IPS DF 6.9 (cell line): Measurements from ENCODE around the gene PPP2R5C.
"Not testable (repeated sequence)": the region's sequence is repeated elsewhere in the genome, so short reads cannot be mapped to it uniquely, and the experiment has no call there.

Experiments used
- DNase-seq: peaks from one replicate; pipeline ENCODE4 v3.0.0-alpha.2; 2013; ENCODE audit warnings: low read depth, low spot score
- H3K27ac ChIP-seq: one replicate; pipeline ENCODE4 v1.5.1; 2013; ENCODE audit warnings: low read length, control low read depth
- H3K27me3 ChIP-seq: 2 replicates; pipeline ENCODE4 v1.6.1; 2013; ENCODE audit warnings: mild to moderate bottlenecking, low read length; ENCODE audit not compliant: control insufficient read depth, insufficient read depth
- H3K36me3 ChIP-seq: 2 replicates; pipeline ENCODE4 v1.6.1; 2013; ENCODE audit warnings: low read length; ENCODE audit not compliant: control insufficient read depth, insufficient read depth
- H3K4me1 ChIP-seq: 2 replicates; pipeline ENCODE4 v1.6.1; 2013; ENCODE audit warnings: low read length; ENCODE audit not compliant: control insufficient read depth, insufficient read depth
- H3K4me3 ChIP-seq: 2 replicates; pipeline ENCODE4 v1.5.1; 2013; ENCODE audit warnings: mild to moderate bottlenecking, low read length
- H3K9me3 ChIP-seq: 2 replicates; pipeline ENCODE4 v1.6.1; 2013; ENCODE audit warnings: low read length, inconsistent platforms; ENCODE audit not compliant: control insufficient read depth, insufficient read depth
- WGBS: extraction: QIAGEN DNeasy Blood & Tissue Kit; methylation state at CpG from one replicate; pipeline ENCODE4 v1.1.7; 2013; ENCODE audit warnings: mixed read lengths, missing lambda C conversion rate; ENCODE audit not compliant: insufficient read length, insufficient coverage; 5-methylcytosine and 5-hydroxymethylcytosine counted together

The PPP2R5C gene

GRCh38 chr14:101736071-101736470, 25.4 kb upstream of the PPP2R5C start:
- H3K27ac ChIP-seq, result no peak overlapping the region
- H3K27me3 ChIP-seq, result no peaks in the 10 kb centered on the region
- no peak overlapping the region for H3K4me3 ChIP-seq
- peaks cover 1% of the 10 kb centered on the region; the same call in 1 of the 2 replicates for H3K9me3 ChIP-seq
- DNase-seq, result no peak
- no CpG with 5 or more reads among the region's 4 CpGs for WGBS
- H3K36me3 ChIP-seq, result no peaks in the 10 kb centered on the region
- H3K4me1 ChIP-seq, result peaks cover 5% of the 10 kb centered on the region

- peaks cover 2% of the 10 kb centered on the region; the same call in 1 of the 2 replicates for H3K9me3 ChIP-seq
- no peaks in the 10 kb centered on the region for H3K27me3 ChIP-seq
- H3K4me1 ChIP-seq, result peaks cover under 1% of the 10 kb centered on the region
- no CpG with 5 or more reads among the region's 8 CpGs for WGBS
- no peak for DNase-seq
- H3K4me3 ChIP-seq, result no peak overlapping the region
- no peaks in the 10 kb centered on the region for H3K36me3 ChIP-seq
- H3K27ac ChIP-seq, result no peak overlapping the region
These were observed 24.9 kb upstream of the PPP2R5C start for GRCh38 chr14:101736585-101736984.

DNA sequence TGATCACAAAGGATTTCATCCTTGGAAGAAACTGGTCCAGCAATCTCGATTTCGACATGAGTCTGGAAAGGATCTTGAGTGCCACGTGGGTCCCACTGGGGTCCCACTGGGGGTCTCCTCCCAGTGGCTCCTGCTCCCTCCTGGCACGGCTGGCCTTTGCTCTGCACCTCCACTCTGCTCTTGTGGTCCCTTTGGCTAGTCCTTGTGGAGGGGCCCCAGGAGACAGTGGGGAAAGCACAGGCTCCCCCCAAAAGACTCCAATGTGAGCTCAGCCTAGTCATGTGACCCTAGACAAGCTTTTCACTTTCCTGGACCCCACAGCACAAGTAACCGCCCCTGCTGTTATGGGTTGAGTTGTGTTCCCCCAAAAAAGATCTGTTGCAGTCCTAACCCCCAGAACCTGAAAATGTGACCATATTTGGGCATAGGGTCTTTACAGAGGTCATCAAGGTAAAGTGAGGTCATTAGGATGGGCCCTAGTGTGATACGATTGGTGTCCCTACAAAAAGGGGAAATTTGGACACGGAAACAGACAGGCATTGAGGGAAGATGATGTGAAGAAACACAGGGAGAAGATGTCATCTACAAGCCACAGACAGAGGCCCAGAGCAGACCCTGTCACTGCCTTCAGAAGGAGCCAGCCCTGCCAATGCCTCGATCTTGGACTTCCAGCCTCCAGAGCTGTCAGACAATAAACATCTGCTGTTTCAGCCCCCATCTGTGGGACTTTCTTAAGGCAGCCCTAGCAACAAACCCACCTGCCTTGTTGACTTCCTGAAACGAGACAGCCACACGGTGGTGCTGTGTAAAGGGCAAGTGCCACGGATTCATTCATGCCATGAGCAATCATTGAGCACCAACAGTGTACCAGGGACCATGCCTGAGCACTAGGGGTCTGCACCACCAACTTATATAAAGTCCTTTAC, 23.8 kb upstream of the PPP2R5C start:
- Histone ChIP-seq H3K36me3 (no peaks in the 10 kb centered on the region), H3K9me3 (peaks cover 2% of the 10 kb centered on the region; the same call in 1 of the 2 replicates), H3K4me3 (no peak overlapping the region), H3K4me1 (no peaks in the 10 kb centered on the region), H3K27ac (no peak overlapping the region), H3K27me3 (no peaks in the 10 kb centered on the region; the same call in 1 of the 2 replicates)
- no CpG with 5 or more reads among the region's 11 CpGs for WGBS
- DNase-seq, result no peak

DNA sequence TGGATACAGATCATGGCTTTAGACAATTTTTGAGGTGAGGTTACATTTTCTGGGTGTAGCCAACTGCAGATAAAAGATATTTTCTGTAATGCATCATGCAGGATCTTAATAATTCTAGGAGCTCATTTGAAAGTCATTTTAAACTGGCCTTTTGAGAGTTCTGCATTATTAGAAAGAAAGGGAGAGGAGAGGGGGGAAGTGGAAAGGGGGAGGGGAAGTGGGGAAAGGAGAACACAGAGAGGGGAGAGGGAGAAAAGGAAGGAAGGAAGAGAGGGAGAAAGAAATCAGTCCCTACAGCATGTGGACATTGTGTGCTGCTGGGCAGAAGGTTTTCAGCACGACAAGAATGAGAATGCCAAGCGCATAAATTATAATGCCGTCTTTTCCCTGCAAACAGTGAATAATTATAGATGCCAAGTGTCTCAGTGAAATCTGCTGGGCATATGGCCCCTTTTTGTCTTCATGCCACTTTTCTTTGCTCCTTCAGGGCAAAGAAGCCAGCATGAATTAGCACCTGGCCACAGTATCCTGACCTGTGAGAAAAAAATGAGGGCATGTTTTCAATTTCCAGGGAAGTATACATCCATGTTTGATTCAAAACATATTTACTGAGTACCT, 22.7 kb upstream of the PPP2R5C start:
- WGBS, result no CpG with 5 or more reads among the region's 3 CpGs

GRCh38 chr14:101739446-101740141, 21.9 kb upstream of the PPP2R5C start:
- H3K4me3 ChIP-seq, result no peak overlapping the region
- no CpG with 5 or more reads among the region's 8 CpGs for WGBS
- DNase-seq, result no peak
- no peak overlapping the region for H3K27ac ChIP-seq
- peaks cover 2% of the 10 kb centered on the region; the same call in 1 of the 2 replicates for H3K9me3 ChIP-seq
- no peaks in the 10 kb centered on the region; the same call in 1 of the 2 replicates for H3K27me3 ChIP-seq
- H3K4me1 ChIP-seq, result no peaks in the 10 kb centered on the region
- H3K36me3 ChIP-seq, result no peaks in the 10 kb centered on the region

More for the DNA sequence above, 22.7 kb upstream of the PPP2R5C start:
- no peak overlapping the region for H3K27ac ChIP-seq
- H3K27me3 ChIP-seq, result no peaks in the 10 kb centered on the region; the same call in 1 of the 2 replicates
- no peaks in the 10 kb centered on the region for H3K36me3 ChIP-seq
- no peak overlapping the region for H3K4me3 ChIP-seq
- DNase-seq, result no peak
- H3K4me1 ChIP-seq, result no peaks in the 10 kb centered on the region
- peaks cover 2% of the 10 kb centered on the region; the same call in 1 of the 2 replicates for H3K9me3 ChIP-seq

- H3K27me3 ChIP-seq, result no peaks in the 10 kb centered on the region; the same call in 1 of the 2 replicates
- DNase-seq, result no peak
- no peak overlapping the region for H3K4me3 ChIP-seq
- peaks cover 2% of the 10 kb centered on the region; the same call in 1 of the 2 replicates for H3K9me3 ChIP-seq
- H3K36me3 ChIP-seq, result no peaks in the 10 kb centered on the region
- no peak overlapping the region for H3K27ac ChIP-seq
- no CpG with 5 or more reads among the region's 3 CpGs for whole genome bisulfite sequencing
- no peaks in the 10 kb centered on the region for H3K4me1 ChIP-seq
These were observed 20.5 kb upstream of the PPP2R5C start for GRCh38 chr14:101740981-101741380.

DNA sequence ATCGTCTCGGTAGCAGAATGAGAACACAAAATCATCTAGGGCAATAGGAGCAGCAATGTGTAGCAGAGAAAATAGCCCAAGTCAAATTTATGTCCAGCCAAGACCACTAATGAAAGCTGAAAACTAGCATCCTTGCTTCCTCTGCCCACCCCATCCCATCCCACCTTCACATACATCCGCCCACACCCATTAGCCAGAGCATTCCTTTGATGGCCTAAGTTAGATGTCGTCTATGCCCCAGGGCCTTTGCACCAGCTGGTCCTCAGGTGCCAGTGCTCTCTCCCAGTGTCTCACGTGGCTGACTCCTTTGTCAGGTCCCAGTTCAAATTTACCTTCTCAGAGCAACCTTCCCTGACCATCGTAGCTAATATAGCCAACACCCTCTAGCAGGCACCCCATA, 17.8 kb upstream of the PPP2R5C start:
- Histone ChIP-seq H3K27me3 (no peaks in the 10 kb centered on the region; the same call in 1 of the 2 replicates), H3K4me3 (no peak overlapping the region), H3K4me1 (no peaks in the 10 kb centered on the region), H3K36me3 (no peaks in the 10 kb centered on the region), H3K9me3 (peaks cover 2% of the 10 kb centered on the region; the same call in 1 of the 2 replicates), H3K27ac (no peak overlapping the region)
- no peak for DNase-seq
- WGBS, result no CpG with 5 or more reads among the region's 6 CpGs

DNA sequence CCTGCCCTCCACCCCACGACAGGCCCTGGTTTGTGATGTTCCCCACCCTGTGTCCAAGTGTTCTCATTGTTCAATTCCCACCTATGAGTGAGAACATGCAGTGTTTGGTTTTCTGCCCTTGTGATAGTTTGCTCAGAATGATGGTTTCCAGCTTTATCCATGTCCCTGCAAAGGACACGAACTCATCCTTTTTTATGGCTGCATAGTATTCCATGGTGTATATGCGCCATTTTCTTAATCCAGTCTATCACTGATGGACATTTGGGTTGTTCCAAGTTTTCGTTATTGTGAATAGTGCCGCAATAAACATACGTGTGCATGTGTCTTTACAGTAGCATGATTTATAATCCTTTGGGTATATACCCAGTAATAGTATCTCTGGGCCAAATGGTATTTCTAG, 17.1 kb upstream of the PPP2R5C start:
- WGBS, result no CpG with 5 or more reads among the region's 6 CpGs
- not testable (repeated sequence) for H3K27me3 ChIP-seq, H3K4me1 ChIP-seq

GRCh38 chr14:101749756-101750155, 11.8 kb upstream of the PPP2R5C start:
- not testable (repeated sequence) for H3K36me3 ChIP-seq, H3K4me1 ChIP-seq, DNase-seq, H3K27me3 ChIP-seq, H3K9me3 ChIP-seq, H3K4me3 ChIP-seq, H3K27ac ChIP-seq
- no CpG with 5 or more reads among the region's 5 CpGs for WGBS

More for the DNA sequence above, 17.1 kb upstream of the PPP2R5C start:
- H3K9me3 ChIP-seq, H3K27ac ChIP-seq, H3K4me3 ChIP-seq, H3K36me3 ChIP-seq, DNase-seq: not testable (repeated sequence)

DNA sequence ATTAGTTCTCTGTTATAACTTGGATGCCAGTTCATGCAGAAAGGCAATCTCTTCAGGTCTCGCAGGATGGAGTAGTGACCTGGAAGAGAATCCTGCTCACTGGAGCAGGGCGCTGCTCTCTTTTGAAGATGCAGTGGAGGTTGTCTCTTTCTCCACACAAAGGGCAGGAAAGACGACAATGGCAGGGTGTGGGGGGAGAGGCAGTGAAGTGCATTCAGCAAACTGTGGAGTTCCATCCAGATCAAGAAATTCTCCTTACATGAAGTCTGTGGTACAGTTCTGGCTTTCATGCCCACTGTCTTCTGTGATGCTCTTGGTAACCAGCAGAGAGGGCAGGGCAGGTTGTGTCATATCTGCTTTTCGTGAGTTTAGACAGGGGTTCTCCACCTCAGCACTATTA, 6.6 kb upstream of the PPP2R5C start:
- Histone ChIP-seq H3K27ac (no peak overlapping the region), H3K36me3 (no peaks in the 10 kb centered on the region), H3K9me3 (no peaks in the 10 kb centered on the region), H3K27me3 (no peaks in the 10 kb centered on the region), H3K4me3 (no peak overlapping the region), H3K4me1 (no peaks in the 10 kb centered on the region)
- no peak for DNase-seq
- no CpG with 5 or more reads among the region's 4 CpGs for WGBS
